ENCODE measurements around the gene NAA15. TPM values are rescaled to one million over a fixed set of nuclear protein-coding genes. Genes with fewer than 3 reads are reported as not detected.
"Not testable (repeated sequence)": the region's sequence is repeated elsewhere in the genome, so short reads cannot be mapped to it uniquely, and the experiment has no call there.

Gene NAA15
- total and polyA plus RNA-seq, 2 of the 8 experiments (the other 6 are each of a cell fraction or from before 2014, with no cell fraction given), result 9.7 to 124 TPM

DNA sequence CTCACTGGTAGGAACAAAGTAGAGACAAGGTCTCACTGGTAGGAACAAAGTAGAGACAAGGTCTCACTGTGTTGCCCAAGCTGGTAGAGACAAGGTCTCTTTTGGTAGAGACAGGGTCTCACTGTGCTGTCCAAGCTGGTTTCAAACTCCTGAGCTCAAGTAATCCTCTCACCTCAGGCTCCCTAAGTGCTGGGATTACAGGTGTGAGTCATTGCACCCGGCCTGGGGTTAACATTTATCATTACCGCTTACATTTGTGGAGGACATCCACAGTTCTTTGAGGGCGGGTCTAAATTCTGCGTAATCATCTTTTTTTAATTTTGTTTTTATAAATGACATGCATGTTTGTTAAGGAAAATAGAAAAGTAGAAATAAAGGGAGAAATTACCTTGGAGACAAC lies 164.6 kb downstream of the NAA15 start (continued):
- TF ChIP-seq TBP (IDR thresholded peaks at IDR 0.05; ENCODE audit: low read depth, low read length), result no peak

DNA sequence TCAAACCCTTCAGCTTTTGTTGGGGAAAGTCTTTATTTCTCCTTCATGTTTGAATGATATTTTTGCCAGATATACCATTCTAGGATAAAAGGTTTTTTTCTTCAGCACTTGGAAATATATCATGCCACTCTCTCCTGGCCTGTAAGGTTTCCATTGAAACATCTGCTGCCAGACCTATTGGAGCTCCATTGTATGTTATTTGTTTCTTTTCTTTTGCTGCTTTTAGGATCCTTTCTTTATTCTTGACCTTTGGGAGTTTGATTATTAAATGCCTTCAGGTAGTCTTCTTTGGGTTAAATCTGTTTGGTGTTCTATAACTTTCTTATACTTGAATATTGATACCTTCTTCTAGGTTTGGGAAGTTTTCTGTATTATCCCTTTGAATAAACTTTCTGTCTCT lies 167.5 kb downstream of the NAA15 start:
- H3K4ac ChIP-seq (replicated peaks; ENCODE audit: insufficient read length, low read depth, low read length); H3K4me2 ChIP-seq (ENCODE audit: insufficient read depth in 1 of 2, low read depth in 2 of 2, low read length in 2 of 2); H4K20me1 ChIP-seq (replicated peaks in 1 of 2; ENCODE audit: control insufficient read depth in 1 of 2, insufficient read depth in 2 of 2, low read length in 2 of 2); H2BK12ac ChIP-seq (ENCODE audit: low read depth, low read length); H3K4me3 ChIP-seq (ENCODE audit: extremely low read depth in 1 of 4, insufficient read depth in 2 of 4, low read depth in 3 of 4, low read length in 4 of 4); H3K14ac ChIP-seq (ENCODE audit: insufficient read length); H2BK120ac ChIP-seq (replicated peaks; ENCODE audit: low read depth, low read length); H3K27ac ChIP-seq (ENCODE audit: low read depth, low read length); H2BK15ac ChIP-seq (ENCODE audit: low read length); H3K27me3 ChIP-seq (replicated peaks in 1 of 4; ENCODE audit: control insufficient read depth in 3 of 4, extremely low read depth in 1 of 4, insufficient read depth in 3 of 4, low read length in 3 of 4); H3K56ac ChIP-seq (replicated peaks; ENCODE audit: insufficient read length, low read depth, low read length); DNase-seq (ENCODE audit: low read depth in 1 of 2, low spot score in 2 of 2); H2BK5ac ChIP-seq (ENCODE audit: low read depth, low read length); H4K5ac ChIP-seq (ENCODE audit: insufficient read length, low read depth, low read length); H2AK5ac ChIP-seq (ENCODE audit: low read depth, low read length); H3K23me2 ChIP-seq (ENCODE audit: low read depth, low read length); H3K18ac ChIP-seq (ENCODE audit: extremely low read depth, low read length); H4K8ac ChIP-seq (ENCODE audit: extremely low read depth, insufficient read depth, low read length); H2BK20ac ChIP-seq (ENCODE audit: low read length); H2AFZ ChIP-seq (ENCODE audit: low read length); H4K91ac ChIP-seq (replicated peaks; ENCODE audit: insufficient read length, low read length); H3K9ac ChIP-seq (replicated peaks in 1 of 4; ENCODE audit: extremely low read depth in 1 of 4, low read depth in 3 of 4, low read length in 3 of 4); POLR2A ChIA-PET (ENCODE audit: partially characterized antibody); H3K4me1 ChIP-seq (replicated peaks in 1 of 4; ENCODE audit: control insufficient read depth in 3 of 4, insufficient read depth in 4 of 4, low read length in 3 of 4); H3K23ac ChIP-seq (ENCODE audit: insufficient read length); FAIRE-seq: not testable (repeated sequence)
- H3K9me3 ChIP-seq (ENCODE audit: insufficient read depth in 2 of 2, low read depth in 1 of 2, low read length in 1 of 2), result peaks cover 0 to 12% of the 10 kb centered on the region in 2 experiments; a peak in 1 of 4 replicates
- H3K79me1 ChIP-seq (ENCODE audit: low read depth, low read length), result peaks cover 13% of the 10 kb centered on the region; the same call in 1 of the 2 replicates
- peaks cover 0 to 49% of the 10 kb centered on the region in 2 experiments; a peak in 3 of 4 replicates for H3K79me2 ChIP-seq (ENCODE audit: control insufficient read depth in 1 of 2, insufficient read depth in 2 of 2, low read length in 2 of 2)
- CTCF ChIA-PET (ENCODE audit: partially characterized antibody), result interaction anchor here (1.6 to 2.5 kb wide), 3 partner anchors 9 to 29 kb away, joined by 3 to 9 read pairs (median 4); no protein-coding TSS in a partner anchor
- H3K36me3 ChIP-seq (ENCODE audit: control insufficient read depth in 2 of 4, insufficient read depth in 4 of 4, low read length in 3 of 4), result peaks cover 0 to 13% (median 8%) of the 10 kb centered on the region in 4 experiments; a peak in 5 of 8 replicates

Data from H1 (cell line).